Loucy (cell line): ENCODE data around the gene TMED9.

Experiments
- CTCF ChIP-seq: fragments of 200-600 bp; sonication (generic); conservative IDR thresholded peaks from 2 replicates; pipeline ENCODE4 v1.5.1; 2014; ENCODE audit warnings: mild to moderate bottlenecking, antibody characterized with exemption, low read length
- EZH2phosphoT487 ChIP-seq: fragments of 200-600 bp; IDR thresholded peaks from 2 replicates; pipeline ENCODE4 v1.6.1; 2018; ENCODE audit warnings: antibody characterized with exemption, mild to moderate bottlenecking, moderate library complexity, borderline replicate concordance

GRCh38 chr5:177555665-177556064 is 36.3 kb upstream of the TMED9 start:
- TF ChIP-seq EZH2phosphoT487 (no peak), CTCF (no peak)
